Inferior parietal cortex (tissue), 1 donor: ENCODE results near the gene ENPEP.

Source experiments
- DNase-seq: peaks from one replicate; pipeline ENCODE4 v3.0.0-alpha.2; 2016; ENCODE audit errors: extremely low spot score

Gene ENPEP

DNA sequence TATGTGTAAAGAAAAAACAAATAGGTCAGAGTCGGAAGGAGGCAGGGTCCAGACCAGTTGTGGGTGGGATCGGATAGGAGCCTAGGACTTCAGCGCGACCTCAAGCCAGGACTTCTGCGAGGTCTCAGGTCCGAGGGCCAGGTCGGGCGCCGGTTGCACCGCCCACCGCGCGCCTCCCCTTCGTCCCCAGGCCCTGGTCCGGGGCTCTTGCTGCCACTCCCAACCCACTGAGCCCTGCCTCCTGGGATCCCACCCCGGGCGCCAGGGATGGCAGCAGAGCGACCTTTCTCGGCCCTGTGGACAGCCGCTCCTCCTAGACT lies 134.6 kb downstream of the ENPEP start:
- no peak for DNase-seq

DNA sequence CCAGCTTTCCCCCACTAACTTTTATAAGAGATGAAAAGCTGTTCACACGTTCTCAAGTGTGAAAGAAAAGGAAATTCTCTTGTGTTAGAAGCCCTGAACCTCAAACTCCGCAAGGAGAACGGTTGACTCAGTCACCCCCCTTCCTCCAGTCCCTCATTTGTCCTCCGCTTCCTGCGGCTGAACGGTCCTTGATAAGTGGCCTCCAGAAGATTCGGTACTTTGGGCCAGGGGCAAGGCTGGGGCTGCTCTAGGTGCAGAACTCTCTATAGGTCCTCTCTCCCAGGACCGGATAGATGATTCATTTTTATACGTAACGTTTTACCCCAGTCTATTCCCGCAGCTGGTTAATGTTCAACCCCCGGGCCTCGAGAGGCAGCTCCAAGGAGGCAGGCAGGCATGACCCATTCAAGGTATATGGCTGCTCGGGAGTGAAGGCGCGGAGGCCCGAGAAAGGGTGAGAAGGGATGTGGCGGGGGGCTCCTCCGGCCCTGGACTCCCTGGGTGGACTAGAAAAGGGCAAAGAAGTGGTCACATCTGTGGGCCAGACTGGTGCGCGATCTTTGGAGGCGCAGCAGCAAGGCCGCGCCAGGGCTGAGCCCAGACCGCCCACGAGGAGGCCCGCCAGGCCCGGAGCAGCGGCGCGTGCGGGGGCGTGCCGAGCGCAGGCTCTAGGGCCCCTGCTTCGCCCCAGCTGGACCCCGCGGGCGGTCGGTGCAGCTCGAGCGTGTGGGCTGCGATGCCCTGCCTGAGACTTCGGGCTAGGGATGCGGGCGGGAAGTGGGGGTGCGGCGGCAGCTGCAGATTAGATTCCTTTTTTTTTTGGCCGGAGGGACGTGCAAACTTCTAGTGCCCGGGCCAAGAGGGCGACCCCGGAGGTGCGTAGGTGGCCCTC lies 135.2 kb downstream of the ENPEP start:
- DNase-seq = no peak

DNA sequence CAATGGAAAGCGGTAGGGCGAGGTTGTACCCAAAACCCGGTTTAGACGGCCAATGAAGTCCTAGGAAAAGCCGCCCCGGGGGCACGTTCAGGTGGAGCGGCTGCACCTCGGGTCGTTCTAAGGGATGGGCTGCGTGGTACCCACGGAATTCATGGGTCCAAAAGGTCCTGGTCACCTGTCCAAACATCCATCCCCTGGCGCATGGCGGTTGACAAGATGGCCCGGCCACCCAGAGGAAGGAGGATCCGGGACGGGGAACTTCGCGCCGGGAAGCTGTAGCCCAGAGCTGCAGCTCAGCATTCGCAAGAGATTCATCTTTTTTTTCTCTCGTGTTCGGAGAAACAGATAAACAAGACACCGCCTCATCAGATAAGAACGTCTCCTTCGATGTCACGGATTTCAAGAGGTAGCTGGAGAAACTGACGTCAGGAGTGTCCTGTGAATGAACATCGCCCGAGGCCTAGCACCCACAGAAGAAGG lies 136.1 kb downstream of the ENPEP start:
- DNase-seq = no peak

DNA sequence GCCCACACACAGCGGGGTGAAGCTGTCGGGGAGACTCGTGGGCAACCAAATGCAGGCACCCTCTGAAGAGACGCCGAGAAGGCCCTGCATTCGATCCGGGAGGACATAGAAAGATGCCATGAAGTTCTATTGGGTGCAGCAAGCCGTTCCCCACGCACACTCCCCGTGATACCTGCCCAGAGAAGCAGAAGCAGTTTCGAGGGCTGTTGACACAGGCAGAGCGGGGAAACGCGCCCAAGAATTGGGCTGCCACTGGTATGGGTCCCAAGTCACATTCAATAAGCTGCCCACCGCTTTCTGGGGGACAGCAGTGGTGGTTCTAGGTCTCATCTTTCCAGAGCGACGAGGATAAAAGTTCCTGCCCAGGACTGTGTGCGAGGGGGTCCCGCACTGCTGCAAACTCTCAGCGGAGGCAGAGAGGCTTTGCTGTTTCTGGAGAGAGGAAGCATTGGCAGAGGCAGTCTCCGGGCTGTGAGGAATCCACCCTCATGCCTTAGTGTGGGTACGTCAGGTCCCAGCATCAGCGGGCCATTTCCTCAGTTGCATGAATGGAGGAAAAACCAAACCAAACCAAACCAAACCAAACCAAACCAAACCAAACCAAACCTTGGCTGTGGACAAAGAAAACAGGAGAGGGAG lies 136.8 kb downstream of the ENPEP start:
- no peak for DNase-seq

- DNase-seq = no peak
Observed at GRCh38 chr4:110613745-110614144, 137.8 kb downstream of the ENPEP start.

- no peak for DNase-seq
Observed at GRCh38 chr4:110614173-110614963, 138.4 kb downstream of the ENPEP start.
